GM18907 (cell line): ENCODE results near the gene EN2.

Experiments used
- ATAC-seq: cut with Tn5 transposase; IDR thresholded peaks from one replicate; pipeline ENCODE4 v1.9.1; 2021; ENCODE audit warnings: mild to moderate bottlenecking, moderate library complexity; ENCODE audit not compliant: unreplicated experiment

The EN2 gene

DNA sequence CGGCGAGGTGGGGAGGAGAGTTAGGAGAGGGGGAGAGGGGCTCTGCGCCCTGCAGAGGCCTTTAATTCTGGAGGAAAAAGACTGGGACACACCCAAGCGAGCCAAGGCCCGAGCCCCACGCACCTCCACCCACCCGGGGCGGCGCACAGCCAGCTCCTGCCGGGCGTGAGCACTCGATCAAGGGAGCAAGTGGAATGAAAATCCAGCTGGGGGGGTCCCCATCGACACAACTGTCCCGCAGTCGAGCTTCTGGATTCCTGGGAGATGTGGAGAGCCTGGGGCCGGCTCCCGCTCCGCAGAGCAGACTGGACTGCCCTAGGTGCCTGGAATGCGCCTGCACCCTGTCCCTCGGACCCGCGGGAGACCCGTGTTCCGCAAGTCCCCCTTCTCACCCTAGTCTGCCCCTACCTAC is 7.4 kb upstream of the EN2 start:
- ATAC-seq, result no peak

GRCh38 chr7:155450970-155451801 is 6.7 kb upstream of the EN2 start:
- no peak for ATAC-seq

GRCh38 chr7:155451840-155452239 is 6.1 kb upstream of the EN2 start:
- ATAC-seq, result no peak

GRCh38 chr7:155452505-155453295 is 5.2 kb upstream of the EN2 start:
- ATAC-seq, result no peak

DNA sequence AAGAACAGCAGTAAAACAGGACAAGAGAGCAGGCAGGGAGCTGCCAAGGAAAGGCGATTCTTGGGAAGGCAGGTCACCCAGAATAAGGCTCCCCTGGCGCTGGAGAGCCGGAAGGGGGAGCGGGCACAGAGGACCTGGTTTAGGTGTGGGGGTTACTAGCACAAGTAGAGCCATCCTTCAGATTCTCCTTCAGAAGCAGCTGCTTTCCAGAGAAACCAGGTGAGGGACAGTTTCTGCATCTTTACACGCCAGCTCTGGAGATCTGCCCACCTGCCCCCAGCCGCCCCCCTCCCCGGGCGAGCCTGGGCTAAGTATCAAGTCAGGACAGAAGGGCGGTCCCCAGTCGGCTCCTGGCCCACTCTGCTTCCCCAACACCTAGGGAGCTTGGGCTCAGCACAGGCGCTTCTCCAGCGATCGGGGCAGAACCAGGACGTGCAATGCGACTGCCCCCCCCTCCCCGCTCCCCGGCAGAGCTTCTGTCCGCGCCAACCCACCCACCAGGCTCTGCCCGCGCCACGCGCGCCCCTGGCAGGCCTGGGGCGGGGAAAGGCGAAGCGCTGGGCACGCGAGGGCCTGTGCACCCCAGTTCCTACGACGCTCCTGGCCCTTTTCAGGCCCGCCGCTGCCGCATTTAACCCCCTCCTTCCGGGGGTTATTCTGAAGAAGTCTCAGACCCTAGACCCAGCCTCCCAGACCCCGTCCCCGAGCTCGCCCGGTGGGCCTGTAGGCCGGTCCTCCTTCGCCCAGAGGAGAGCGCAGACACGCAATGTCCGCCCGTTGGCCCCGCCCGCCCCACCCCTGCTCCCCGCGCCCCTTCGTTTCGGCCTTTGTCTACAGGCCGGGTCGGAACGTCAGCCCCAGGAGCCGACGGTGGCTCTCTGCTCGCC is 4.4 kb upstream of the EN2 start:
- no peak for ATAC-seq

- ATAC-seq, result no peak
Measured at GRCh38 chr7:155454183-155455112, 3.5 kb upstream of the EN2 start.

DNA sequence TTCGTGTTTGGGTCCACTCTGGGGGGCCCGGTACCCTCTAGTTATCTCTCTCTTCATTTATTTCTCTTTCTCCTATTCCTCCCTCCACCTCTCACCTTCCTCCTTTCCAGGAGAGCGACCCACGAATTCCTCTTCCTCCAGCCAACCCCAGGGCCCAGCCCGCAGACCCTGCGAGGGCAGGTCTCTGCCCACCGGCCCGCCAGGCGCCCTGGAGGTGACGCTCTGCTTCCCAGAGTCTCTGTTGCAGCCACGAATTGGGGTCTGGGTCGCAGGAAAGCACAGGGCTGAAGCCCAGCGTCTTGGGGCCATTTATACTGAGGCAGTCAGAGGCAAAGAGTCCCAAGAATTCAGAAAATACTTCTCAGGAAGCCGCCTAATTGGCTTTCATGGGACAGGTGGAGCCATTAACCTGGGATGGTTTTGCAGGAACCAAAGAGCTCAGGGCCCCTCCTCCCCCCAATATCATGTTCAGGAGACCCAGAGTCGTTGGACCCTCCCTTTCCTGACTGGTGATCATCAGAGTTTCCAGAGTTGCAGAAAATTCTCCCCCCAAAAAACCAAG is 2.7 kb upstream of the EN2 start:
- ATAC-seq, result no peak

- no peak for ATAC-seq
Measured at GRCh38 chr7:155455776-155456737, 1.9 kb upstream of the EN2 start.

- ATAC-seq, result no peak
Measured at GRCh38 chr7:155456738-155457543, 988 bp upstream of the EN2 start.

GRCh38 chr7:155457544-155458110 is 302 bp upstream of the EN2 start:
- ATAC-seq, result no peak

GRCh38 chr7:155458878-155459699 is 1.2 kb downstream of the EN2 start:
- ATAC-seq, result no peak

- no peak for ATAC-seq
Measured at GRCh38 chr7:155459700-155460461, 2.0 kb downstream of the EN2 start.

GRCh38 chr7:155460926-155461613 is 3.1 kb downstream of the EN2 start:
- ATAC-seq, result no peak

GRCh38 chr7:155461631-155462030 is 3.7 kb downstream of the EN2 start:
- no peak for ATAC-seq

DNA sequence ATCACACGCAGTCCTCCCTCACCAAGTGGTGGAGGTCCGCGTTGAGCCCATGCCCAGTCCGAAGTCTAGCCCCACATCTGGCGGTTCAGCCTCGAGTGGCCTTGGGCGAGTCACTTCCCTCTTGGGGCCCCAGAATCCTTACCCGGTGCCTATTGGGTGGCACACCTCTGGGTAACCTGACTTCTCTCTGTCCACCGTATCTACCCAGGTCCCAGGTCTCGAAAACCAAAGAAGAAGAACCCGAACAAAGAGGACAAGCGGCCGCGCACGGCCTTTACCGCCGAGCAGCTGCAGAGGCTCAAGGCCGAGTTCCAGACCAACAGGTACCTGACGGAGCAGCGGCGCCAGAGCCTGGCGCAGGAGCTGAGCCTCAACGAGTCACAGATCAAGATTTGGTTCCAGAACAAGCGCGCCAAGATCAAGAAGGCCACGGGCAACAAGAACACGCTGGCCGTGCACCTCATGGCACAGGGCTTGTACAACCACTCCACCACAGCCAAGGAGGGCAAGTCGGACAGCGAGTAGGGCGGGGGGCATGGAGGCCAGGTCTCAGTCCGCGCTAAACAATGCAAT is 4.3 kb downstream of the EN2 start:
- no peak for ATAC-seq
